Right ventricle myocardium inferior (tissue), 1 donor: ENCODE data around the gene OLFM2. TPM values are rescaled to one million over a fixed set of nuclear protein-coding genes. Genes with fewer than 3 reads are reported as not detected.
"Not testable (repeated sequence)": the region's sequence is repeated elsewhere in the genome, so short reads cannot be mapped to it uniquely, and the experiment has no call there.

Source experiments
- ATAC-seq: fragments of 200-7000 bp; cut with Tn5 transposase; one replicate; pipeline ENCODE4 v1.9.1; 2020; ENCODE audit warnings: mild to moderate bottlenecking, moderate library complexity
- DNase-seq: peaks from one replicate; pipeline ENCODE4 v3.0.0; 2021; ENCODE audit errors: missing footprints
- intact Hi-C: fragments of 100-400 bp; cut with DNase I; formaldehyde crosslinking; loops from one replicate; pipeline ENCODE4 v1.11.0; 2022
- total RNA-seq: library from RNA; stranded (reverse); fragmentation: NEBNext Ultra II Directional; extraction: Animal tissue kit (Norgen Biotek cat#: 25700); gene quantifications from one replicate; pipeline ENCODE4 v1.2.1, GENCODE V29; 2021
- donor health status: DM: no; HTN: yes; CAD: no; lungs with severe emphysema.

Gene OLFM2
- total RNA-seq, 1 donor from 2014 or later = 2.2 TPM

GRCh38 chr19:9848762-9849161, 87.6 kb downstream of the OLFM2 start:
- ATAC-seq (no peak), DNase-seq (no peak)
- intact Hi-C loops = no loop called here

- intact Hi-C loops = no loop called here
- DNase-seq (no peak), ATAC-seq (no peak)
These were observed 88.3 kb downstream of the OLFM2 start for GRCh38 chr19:9848060-9848459.

GRCh38 chr19:9847087-9847671, 89.1 kb downstream of the OLFM2 start:
- ATAC-seq (no peak), DNase-seq (no peak)
- intact Hi-C loops = no loop called here

- ATAC-seq, DNase-seq, intact Hi-C loops: not testable (repeated sequence)
These were observed 92.6 kb downstream of the OLFM2 start for GRCh38 chr19:9843626-9844273.

GRCh38 chr19:9842834-9843625, 93.3 kb downstream of the OLFM2 start:
- peak; percentile 29 for ATAC-seq
- no peak for DNase-seq
- intact Hi-C loops = no loop called here

- no peak for ATAC-seq
- intact Hi-C loops = no loop called here
- DNase-seq = no peak
These were observed 96.9 kb downstream of the OLFM2 start for GRCh38 chr19:9839415-9839814.

- intact Hi-C loops = no loop called here
- DNase-seq = no peak
- no peak for ATAC-seq
These were observed 98.0 kb downstream of the OLFM2 start for GRCh38 chr19:9838324-9838723.

- intact Hi-C loops = no loop called here
- ATAC-seq (no peak), DNase-seq (no peak)
These were observed 100.3 kb downstream of the OLFM2 start for GRCh38 chr19:9836021-9836420.

- DNase-seq = no peak
- intact Hi-C loops = no loop called here
- no peak for ATAC-seq
These were observed 100.8 kb downstream of the OLFM2 start for GRCh38 chr19:9835507-9835949.

GRCh38 chr19:9834726-9835506, 101.4 kb downstream of the OLFM2 start, which contains the start of gene PIN1:
PIN1 (plus strand) TSS chr19:9835318; CDS start chr19:9835345, 27 bp downstream.
- peak; percentile 99 for DNase-seq
- intact Hi-C loops = no loop called here
- ATAC-seq = peak; percentile 100

GRCh38 chr19:9834307-9834725, 102.0 kb downstream of the OLFM2 start:
- ATAC-seq = no peak

GRCh38 chr19:9828551-9829063, 107.7 kb downstream of the OLFM2 start:
- intact Hi-C loops = no loop called here
- no peak for ATAC-seq
- no peak for DNase-seq

More at GRCh38 chr19:9834307-9834725, 102.0 kb downstream of the OLFM2 start:
- intact Hi-C loops = no loop called here
- DNase-seq = no peak

- intact Hi-C loops = no loop called here
These were observed 108.8 kb downstream of the OLFM2 start, which contains the start of gene UBL5 for GRCh38 chr19:9827289-9828238. UBL5 (plus strand) TSS chr19:9827918; CDS start chr19:9828338, 420 bp downstream.

GRCh38 chr19:9823816-9824215, 112.5 kb downstream of the OLFM2 start:
- no peak for DNase-seq
- intact Hi-C loops = no loop called here
- ATAC-seq = no peak

More at GRCh38 chr19:9827289-9828238, 108.8 kb downstream of the OLFM2 start, which contains the start of gene UBL5:
- ATAC-seq (peak; percentile 95), DNase-seq (peak; percentile 94)

GRCh38 chr19:9820034-9820433, 116.3 kb downstream of the OLFM2 start:
- ATAC-seq, DNase-seq: not testable (repeated sequence)

GRCh38 chr19:9819596-9819909, 116.8 kb downstream of the OLFM2 start:
- intact Hi-C loops = loop anchor here (1.0 kb wide), 1 partner anchor 27 kb away; no protein-coding TSS in a partner anchor
- ATAC-seq (no peak), DNase-seq (no peak)

More at GRCh38 chr19:9820034-9820433, 116.3 kb downstream of the OLFM2 start:
- intact Hi-C loops = not testable (repeated sequence)
